Esophagus muscularis mucosa (tissue), 4 donors: ENCODE results near the gene GRIK4. TPM values are rescaled to one million over a fixed set of nuclear protein-coding genes. Genes with fewer than 3 reads are reported as not detected.
A peak's percentile ranks its signal among the peaks of the same experiment; 100 is the strongest.

Experiments
- DNase-seq: peaks from one replicate; pipeline ENCODE4 v3.0.0-alpha.2; 2017; ENCODE audit errors: extremely low spot score
- H3K27ac ChIP-seq, 4 donors: fragments of 200-600 bp; sonication (generic); replicated peaks in 1 of 4; 1 replicate in 3 of 4; 2 replicates in 1 of 4; pipeline ENCODE4 v1.5.1; 2016 to 2019; ENCODE audit warnings: mild to moderate bottlenecking in 1 of 4
- H3K27me3 ChIP-seq, 4 donors: fragments of 200-600 bp; sonication (generic); one replicate each; pipeline versions ENCODE4 v1.5.1 to v1.6.0; 2016 to 2019
- H3K36me3 ChIP-seq, 4 donors: fragments of 200-600 bp; sonication (generic); one replicate each; pipeline ENCODE4 v1.5.1; 2016 to 2019
- H3K4me1 ChIP-seq, 4 donors: fragments of 200-600 bp; sonication (generic); one replicate each; pipeline ENCODE4 v1.5.1; 2016 to 2019
- H3K4me3 ChIP-seq, 4 donors: fragments of 200-600 bp; sonication (generic); 1 replicate in 2 of 4; 2 replicates in 2 of 4; pipeline ENCODE4 v1.5.1; 2016 to 2019; ENCODE audit warnings: mild to moderate bottlenecking in 4 of 4, moderate library complexity in 1 of 4
- H3K9me3 ChIP-seq, 4 donors: fragments of 200-600 bp; sonication (generic); 1 replicate in 3 of 4; 2 replicates in 1 of 4; pipeline ENCODE4 v1.5.1; 2016 to 2019
- CTCF ChIP-seq, 3 experiments: fragments of 200-600 bp in 2 of 3; fragments of 450-650 bp in 1 of 3; sonication (generic) in 2 of 3; IDR thresholded peaks; one replicate each; pipeline ENCODE4 v1.5.1; 2017 to 2019; ENCODE audit warnings: antibody characterized with exemption in 3 of 3, mild to moderate bottlenecking in 2 of 3, moderate library complexity in 1 of 3
- EP300 ChIP-seq: sonication (generic); formaldehyde crosslinking; IDR thresholded peaks from one replicate; pipeline ENCODE4 v1.6.1; 2017; ENCODE audit warnings: antibody characterized with exemption
- POLR2A ChIP-seq: fragments of 450-650 bp; IDR thresholded peaks from one replicate; pipeline ENCODE4 v1.6.1; 2017; ENCODE audit warnings: antibody characterized with exemption, moderate library complexity, mild to moderate bottlenecking, low read depth
- POLR2AphosphoS5 ChIP-seq, 2 donors: sonication (generic); formaldehyde crosslinking; IDR thresholded peaks; one replicate each; pipeline ENCODE4 v1.6.1; 2017; ENCODE audit warnings: antibody characterized with exemption in 2 of 2
- WGBS: methylation state at CpG from one replicate; pipeline ENCODE4 v1.1.5; 2018; 5-methylcytosine and 5-hydroxymethylcytosine counted together
- intact Hi-C: fragments of 100-400 bp; cut with DNase I; formaldehyde crosslinking; loops from one replicate; pipeline ENCODE4 v1.15.1; 2023
- total RNA-seq, 4 donors: library from RNA; depleted of rRNA; stranded (reverse); fragments of >200 nt; gene quantifications; one replicate each; pipeline versions ENCODE4 v1.1.0 to v1.2.1, GENCODE V29; 2016

GRIK4 gene
- total RNA-seq, 4 donors from 2014 or later: 0.13 to 0.83 (median 0.43) TPM

- H3K27me3 ChIP-seq: peaks cover 0 to 23% (median 4%) of the 10 kb centered on the region in 4 donors
- peaks cover 10 to 16% (median 15%) of the 10 kb centered on the region in 4 donors for H3K4me1 ChIP-seq
- WGBS: 66% methylated on average over 5 of the region's 7 CpGs
- no peaks in the 10 kb centered on the region for H3K36me3 ChIP-seq
- H3K9me3 ChIP-seq: no peaks in the 10 kb centered on the region
- no peak overlapping the region for H3K27ac ChIP-seq
- TF ChIP-seq EP300 (no peak), POLR2A (no peak), CTCF (IDR thresholded peaks at IDR 0.05) (no peak), POLR2AphosphoS5 (IDR thresholded peaks at IDR 0.05) (no peak)
- no peak overlapping the region for H3K4me3 ChIP-seq
- no peak for DNase-seq
- intact Hi-C loops: no loop called here
Measured at GRCh38 chr11:120882175-120882574, 370.6 kb downstream of the GRIK4 start.

GRCh38 chr11:120883404-120884080 lies 372.0 kb downstream of the GRIK4 start:
- H3K9me3 ChIP-seq: no peaks in the 10 kb centered on the region
- H3K4me1 ChIP-seq: peaks cover 10 to 16% (median 15%) of the 10 kb centered on the region in 4 donors
- intact Hi-C loops: no loop called here
- TF ChIP-seq POLR2AphosphoS5 (IDR thresholded peaks at IDR 0.05): peak in 1 of 2 donors; percentile 37
- TF ChIP-seq EP300: no peak
- WGBS: 42% methylated on average over 9 of the region's 9 CpGs
- no peak for DNase-seq
- H3K27ac ChIP-seq: peak overlapping the region in 2 of 4 donors; percentile 6 to 7
- H3K4me3 ChIP-seq: no peak overlapping the region
- no peaks in the 10 kb centered on the region for H3K36me3 ChIP-seq
- peaks cover 0 to 22% (median 4%) of the 10 kb centered on the region in 4 donors for H3K27me3 ChIP-seq

GRCh38 chr11:120884154-120885020 lies 372.8 kb downstream of the GRIK4 start:
- Histone ChIP-seq H3K4me3 (no peak overlapping the region), H3K9me3 (no peaks in the 10 kb centered on the region), H3K36me3 (no peaks in the 10 kb centered on the region), H3K27me3 (peaks cover 0 to 16% (median 4%) of the 10 kb centered on the region in 4 donors), H3K4me1 (peaks cover 10 to 16% (median 15%) of the 10 kb centered on the region in 4 donors), H3K27ac (peak overlapping the region in 1 of 4 donors; percentile 6)
- WGBS: 85% methylated on average over 15 of the region's 20 CpGs
- DNase-seq: no peak
- intact Hi-C loops: no loop called here
- no peak for TF ChIP-seq CTCF (IDR thresholded peaks at IDR 0.05)
- TF ChIP-seq EP300: no peak
- TF ChIP-seq POLR2AphosphoS5 (IDR thresholded peaks at IDR 0.05): no peak
- no peak for TF ChIP-seq POLR2A

- 80% methylated on average over 7 of the region's 7 CpGs for WGBS
- TF ChIP-seq POLR2AphosphoS5 (IDR thresholded peaks at IDR 0.05): no peak
- TF ChIP-seq CTCF (IDR thresholded peaks at IDR 0.05): no peak
- TF ChIP-seq POLR2A: no peak
- no peak for TF ChIP-seq EP300
- no peak overlapping the region for H3K4me3 ChIP-seq
- peaks cover 0 to 16% (median 0%) of the 10 kb centered on the region in 4 donors for H3K27me3 ChIP-seq
- intact Hi-C loops: no loop called here
- no peaks in the 10 kb centered on the region for H3K36me3 ChIP-seq
- DNase-seq: no peak
- H3K27ac ChIP-seq: no peak overlapping the region
- H3K9me3 ChIP-seq: no peaks in the 10 kb centered on the region
- no peaks in the 10 kb centered on the region for H3K4me1 ChIP-seq
Measured at GRCh38 chr11:120890609-120891320, 379.2 kb downstream of the GRIK4 start.
